Stimulated activated CD8-positive, alpha-beta memory T cell treated with anti-CD3 and anti-CD28 coated beads, Interleukin-7, amount 100 ng/mL, for 24 hours (primary cell): ENCODE data around the gene MRPL21.
"Not testable (repeated sequence)": the region's sequence is repeated elsewhere in the genome, so short reads cannot be mapped to it uniquely, and the experiment has no call there.

ENCODE experiments used
- DNase-seq: peaks from one replicate; pipeline ENCODE4 v3.0.0-alpha.2; 2020; ENCODE audit warnings: low read depth

Gene MRPL21

GRCh38 chr11:68911731-68912130 lies 8.1 kb upstream of the MRPL21 start:
- no peak for DNase-seq

- DNase-seq, result no peak
These were observed 7.3 kb upstream of the MRPL21 start for GRCh38 chr11:68910965-68911364.

- no peak for DNase-seq
These were observed 4.6 kb upstream of the MRPL21 start for GRCh38 chr11:68908273-68908672.

- no peak for DNase-seq
These were observed 2.1 kb upstream of the MRPL21 start for GRCh38 chr11:68905421-68906360.

- DNase-seq, result no peak
These were observed 716 bp upstream of the MRPL21 start for GRCh38 chr11:68904248-68904847.

GRCh38 chr11:68900835-68901381 lies 2.7 kb downstream of the MRPL21 start:
- DNase-seq, result no peak

GRCh38 chr11:68897441-68897840 lies 6.2 kb downstream of the MRPL21 start:
- no peak for DNase-seq

GRCh38 chr11:68896171-68896959 lies 7.3 kb downstream of the MRPL21 start:
- DNase-seq, result no peak

- DNase-seq, result no peak
These were observed 10.3 kb downstream of the MRPL21 start for GRCh38 chr11:68893282-68893681.

- DNase-seq, result no peak
These were observed 11.1 kb downstream of the MRPL21 start for GRCh38 chr11:68892576-68892975.

GRCh38 chr11:68891351-68891948 lies 12.2 kb downstream of the MRPL21 start:
- DNase-seq, result no peak

- DNase-seq, result no peak
These were observed 13.0 kb downstream of the MRPL21 start for GRCh38 chr11:68890490-68891231.

GRCh38 chr11:68889948-68890446 lies 13.6 kb downstream of the MRPL21 start:
- DNase-seq, result no peak

GRCh38 chr11:68884827-68885226 lies 18.8 kb downstream of the MRPL21 start:
- not testable (repeated sequence) for DNase-seq

GRCh38 chr11:68882391-68882790 lies 21.2 kb downstream of the MRPL21 start:
- DNase-seq, result no peak

GRCh38 chr11:68881320-68881719 lies 22.3 kb downstream of the MRPL21 start:
- DNase-seq, result no peak

- no peak for DNase-seq
These were observed 22.8 kb downstream of the MRPL21 start for GRCh38 chr11:68880851-68881250.

- DNase-seq, result no peak
These were observed 25.6 kb downstream of the MRPL21 start for GRCh38 chr11:68878022-68878421.

GRCh38 chr11:68872216-68873003 lies 31.2 kb downstream of the MRPL21 start:
- DNase-seq, result no peak

- no peak for DNase-seq
These were observed 33.2 kb downstream of the MRPL21 start for GRCh38 chr11:68870470-68870869.
